Endodermal cell (in vitro differentiated cells): ENCODE data around the gene PLXDC1. TPM values are rescaled to one million over a fixed set of nuclear protein-coding genes. Genes with fewer than 3 reads are reported as not detected.

Experiments
- DNase-seq: peaks from one replicate; pipeline ENCODE4 v3.0.0-alpha.2; 2017
- H3K27ac ChIP-seq: 2 replicates; pipeline ENCODE4 v1.5.1; 2013; ENCODE audit warnings: mild to moderate bottlenecking, low read depth, low read length, moderate library complexity
- H3K27me3 ChIP-seq: 2 replicates; pipeline ENCODE4 v1.6.1; 2013; ENCODE audit warnings: mild to moderate bottlenecking, low read length, moderate library complexity; ENCODE audit not compliant: insufficient read depth, control insufficient read depth, poor library complexity, severe bottlenecking
- H3K36me3 ChIP-seq: 2 replicates; pipeline ENCODE4 v1.7.0; 2013; ENCODE audit warnings: mild to moderate bottlenecking, low read length, moderate library complexity; ENCODE audit not compliant: control insufficient read depth, insufficient read depth
- H3K4me1 ChIP-seq: one replicate; pipeline ENCODE4 v1.7.0; 2013; ENCODE audit warnings: low read length; ENCODE audit not compliant: control insufficient read depth, insufficient read depth
- H3K4me3 ChIP-seq: 2 replicates; pipeline ENCODE4 v1.5.1; 2013; ENCODE audit warnings: mild to moderate bottlenecking, low read length, moderate library complexity
- H3K9ac ChIP-seq: 2 replicates; pipeline ENCODE4 v1.6.1; 2013; ENCODE audit warnings: mild to moderate bottlenecking, low read length, moderate library complexity; ENCODE audit not compliant: poor library complexity, severe bottlenecking; ENCODE audit errors: extremely low read depth
- H3K9me3 ChIP-seq: 2 replicates; pipeline ENCODE4 v1.6.1; 2013; ENCODE audit warnings: mild to moderate bottlenecking, low read length, moderate library complexity; ENCODE audit not compliant: control insufficient read depth
- H3K27ac Mint-ChIP-seq: 2 replicates; pipeline ENCODE4 v1.8.0; 2020; ENCODE audit warnings: mixed read lengths
- H3K27me3 Mint-ChIP-seq: 2 replicates; pipeline ENCODE4 v1.8.0; 2021; ENCODE audit warnings: mild to moderate bottlenecking, mixed read lengths; ENCODE audit not compliant: insufficient read depth
- H3K36me3 Mint-ChIP-seq: 2 replicates; pipeline ENCODE4 v1.8.0; 2020; ENCODE audit warnings: low read depth, mixed read lengths
- H3K4me1 Mint-ChIP-seq: 2 replicates; pipeline ENCODE4 v1.8.0; 2020; ENCODE audit warnings: mixed read lengths
- H3K4me3 Mint-ChIP-seq: 2 replicates; pipeline ENCODE4 v1.8.0; 2020; ENCODE audit warnings: mild to moderate bottlenecking, moderate library complexity, mixed read lengths
- H3K9me3 Mint-ChIP-seq: 2 replicates; pipeline ENCODE4 v1.8.0; 2020; ENCODE audit warnings: mild to moderate bottlenecking, mixed read lengths
- WGBS, 2 experiments: methylation state at CpG; one replicate each; pipeline versions ENCODE4 v1.1.5 to v1.1.7; 2013; ENCODE audit warnings: missing lambda C conversion rate in 2 of 2, mixed read lengths in 1 of 2; ENCODE audit not compliant: insufficient coverage in 1 of 2, insufficient read length in 1 of 2; 5-methylcytosine and 5-hydroxymethylcytosine counted together
- total RNA-seq, 2 donors: library from RNA; stranded (reverse); fragmentation: NEBNext Ultra II Directional in 1 of 2; extraction: Animal tissue kit (Norgen Biotek cat#: 25700) in 1 of 2; gene quantifications; 2 replicates in 1 of 2; 3 replicates in 1 of 2; pipeline ENCODE4 v1.2.1, GENCODE V29; 2021
- TF ChIP-seq, protein P1 (sequence below): fragments of 200-600 bp; sonication (generic); conservative IDR thresholded peaks from 2 replicates; pipeline ENCODE4 v1.5.0; 2021; ENCODE audit warnings: antibody characterized with exemption, mild to moderate bottlenecking

Gene PLXDC1
- total RNA-seq, 2 donors from 2014 or later = 9.0 TPM

DNA sequence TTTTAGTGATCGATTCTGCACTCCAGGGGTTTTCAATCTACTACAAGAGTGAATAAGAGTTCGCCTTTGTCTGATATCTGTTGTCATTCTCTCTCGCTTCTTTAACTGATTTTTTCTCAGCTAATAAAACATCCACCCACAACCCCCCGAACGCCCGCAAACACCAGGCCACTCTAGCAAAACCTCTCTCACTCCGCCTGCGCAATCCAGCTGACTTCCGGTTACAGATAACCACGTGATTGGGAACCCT, 48.3 kb upstream of the PLXDC1 start:
- peak overlapping the region; percentile 98 for H3K27ac ChIP-seq
- H3K4me1 ChIP-seq = no peaks in the 10 kb centered on the region
- no peaks in the 10 kb centered on the region for H3K27me3 ChIP-seq
- peak overlapping the region; percentile 97 for H3K9ac ChIP-seq
- Mint-ChIP-seq H3K27ac (peak overlapping the region; percentile 100), H3K36me3 (peaks cover 43% of the 10 kb centered on the region), H3K27me3 (no peaks in the 10 kb centered on the region), H3K9me3 (no peaks in the 10 kb centered on the region), H3K4me3 (peak overlapping the region; percentile 98), H3K4me1 (peaks cover 32% of the 10 kb centered on the region)
- H3K4me3 ChIP-seq = peak overlapping the region; percentile 92
- TF ChIP-seq, protein P1, sequence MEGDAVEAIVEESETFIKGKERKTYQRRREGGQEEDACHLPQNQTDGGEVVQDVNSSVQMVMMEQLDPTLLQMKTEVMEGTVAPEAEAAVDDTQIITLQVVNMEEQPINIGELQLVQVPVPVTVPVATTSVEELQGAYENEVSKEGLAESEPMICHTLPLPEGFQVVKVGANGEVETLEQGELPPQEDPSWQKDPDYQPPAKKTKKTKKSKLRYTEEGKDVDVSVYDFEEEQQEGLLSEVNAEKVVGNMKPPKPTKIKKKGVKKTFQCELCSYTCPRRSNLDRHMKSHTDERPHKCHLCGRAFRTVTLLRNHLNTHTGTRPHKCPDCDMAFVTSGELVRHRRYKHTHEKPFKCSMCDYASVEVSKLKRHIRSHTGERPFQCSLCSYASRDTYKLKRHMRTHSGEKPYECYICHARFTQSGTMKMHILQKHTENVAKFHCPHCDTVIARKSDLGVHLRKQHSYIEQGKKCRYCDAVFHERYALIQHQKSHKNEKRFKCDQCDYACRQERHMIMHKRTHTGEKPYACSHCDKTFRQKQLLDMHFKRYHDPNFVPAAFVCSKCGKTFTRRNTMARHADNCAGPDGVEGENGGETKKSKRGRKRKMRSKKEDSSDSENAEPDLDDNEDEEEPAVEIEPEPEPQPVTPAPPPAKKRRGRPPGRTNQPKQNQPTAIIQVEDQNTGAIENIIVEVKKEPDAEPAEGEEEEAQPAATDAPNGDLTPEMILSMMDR = no peak
- H3K36me3 ChIP-seq = peaks cover 39% of the 10 kb centered on the region
- DNase-seq = peak; percentile 95
- 4 to 6% methylated on average over 4 to 10 of the region's 10 CpGs for WGBS, 2 experiments
- no peaks in the 10 kb centered on the region for H3K9me3 ChIP-seq

DNA sequence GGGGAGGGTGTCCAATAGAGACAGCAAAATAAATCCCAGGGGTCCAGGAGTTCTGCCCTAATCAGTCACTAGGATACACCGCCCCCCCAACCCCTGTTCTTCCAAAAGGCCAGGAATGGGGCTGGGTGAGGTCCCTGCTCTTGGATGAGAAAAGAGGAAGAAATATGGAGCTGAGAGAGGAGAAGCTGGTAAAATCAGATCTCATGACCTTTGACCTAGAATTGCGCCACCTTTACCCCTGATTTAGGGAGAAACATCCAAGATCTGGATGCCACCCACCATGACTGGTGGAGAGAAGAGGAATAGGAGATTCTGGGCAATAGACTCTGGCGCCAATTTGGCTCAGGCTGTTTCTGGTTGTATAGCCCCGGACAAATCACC, 46.7 kb upstream of the PLXDC1 start:
- Histone ChIP-seq H3K4me3 (no peak overlapping the region), H3K27ac (no peak overlapping the region), H3K9me3 (no peaks in the 10 kb centered on the region), H3K27me3 (no peaks in the 10 kb centered on the region), H3K9ac (peak overlapping the region; percentile 25), H3K36me3 (peaks cover 28% of the 10 kb centered on the region), H3K4me1 (no peaks in the 10 kb centered on the region)
- Mint-ChIP-seq H3K4me3 (peak overlapping the region; percentile 98), H3K9me3 (no peaks in the 10 kb centered on the region), H3K36me3 (peaks cover 31% of the 10 kb centered on the region), H3K27ac (no peak overlapping the region), H3K27me3 (no peaks in the 10 kb centered on the region), H3K4me1 (peaks cover 36% of the 10 kb centered on the region)
- WGBS, 2 experiments = 77 to 91% methylated on average over 1 to 4 of the region's 4 CpGs
- TF ChIP-seq, protein P1 = no peak
- DNase-seq = no peak

DNA sequence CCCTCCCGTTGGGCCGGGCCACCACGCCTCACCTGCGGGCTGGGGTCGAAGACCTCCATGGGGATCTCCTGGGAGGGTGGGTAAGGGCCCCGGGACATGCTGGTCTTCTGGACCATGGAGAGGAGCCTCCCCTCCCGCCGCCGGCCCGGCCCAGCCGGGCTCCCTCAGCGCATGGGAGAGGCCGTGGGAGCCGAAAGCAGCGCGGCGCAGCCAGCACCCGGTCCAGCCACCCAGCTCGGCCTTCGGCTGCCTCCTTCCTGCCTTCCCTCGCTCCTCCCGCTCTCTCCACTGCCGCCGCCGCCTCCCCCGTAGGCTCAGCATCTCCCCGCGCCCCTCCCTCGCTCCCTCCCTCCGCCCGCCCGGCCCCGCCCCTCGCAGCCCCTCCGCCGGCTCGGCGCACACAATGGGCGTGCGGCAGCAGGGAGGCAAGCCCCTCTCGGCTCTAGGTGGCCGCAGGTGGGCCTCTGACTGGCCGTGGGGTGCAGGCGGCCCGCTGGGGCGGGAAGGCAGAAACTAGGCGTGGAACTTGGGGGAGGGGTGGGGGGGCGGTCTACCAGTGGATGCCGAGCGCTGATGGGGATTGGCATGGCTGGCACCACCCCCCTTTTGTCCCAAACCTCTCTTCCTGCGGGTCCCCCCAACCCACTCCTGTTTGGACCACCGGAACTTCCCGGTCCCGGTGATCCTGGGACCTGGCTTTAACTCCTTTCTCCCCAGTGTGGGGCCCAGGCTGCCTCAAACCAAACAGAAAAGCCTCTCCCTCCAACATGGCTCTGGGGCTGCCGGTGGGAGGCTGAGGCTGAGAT, 46.1 kb upstream of the PLXDC1 start, which contains the start of gene CACNB1:
Gene CACNB1, minus strand, starts transcription at position 290 of the 806 bp plus-strand sequence. Its CDS starts 174 bp downstream, at position 116.
- Mint-ChIP-seq H3K4me3 (peak within 1 kb of the TSS; percentile 98), H3K36me3 (peaks cover 31% of the 10 kb centered on the region), H3K9me3 (no peaks in the 10 kb centered on the region)

More for the DNA sequence above, 46.1 kb upstream of the PLXDC1 start, which contains the start of gene CACNB1:
- H3K4me1 ChIP-seq = no peaks in the 10 kb centered on the region
- H3K4me3 ChIP-seq = peak within 1 kb of the TSS; percentile 79
- WGBS, 2 experiments = 0 to 1% methylated on average over 26 to 52 of the region's 55 CpGs
- Mint-ChIP-seq H3K27me3 (no peaks in the 10 kb centered on the region), H3K4me1 (peaks cover 36% of the 10 kb centered on the region), H3K27ac (no peak within 1 kb of the TSS)
- H3K36me3 ChIP-seq = peaks cover 30% of the 10 kb centered on the region
- no peaks in the 10 kb centered on the region for H3K9me3 ChIP-seq
- peak within 1 kb of the TSS; percentile 25 for H3K9ac ChIP-seq
- no peak within 1 kb of the TSS for H3K27ac ChIP-seq
- DNase-seq = peak; percentile 98
- no peaks in the 10 kb centered on the region for H3K27me3 ChIP-seq
- TF ChIP-seq, protein P1 = no peak
